Activated CD4-positive, alpha-beta memory T cell treated with anti-CD3 and anti-CD28 coated beads, Interleukin-2, amount 10 ng/mL, durations not matched to agents 7 days and 5 days (primary cell): ENCODE data around the gene P2RY6. TPM values are rescaled to one million over a fixed set of nuclear protein-coding genes. Genes with fewer than 3 reads are reported as not detected.
A peak's percentile ranks its signal among the peaks of the same experiment; 100 is the strongest.

Source experiments
- CTCF ChIA-PET: fragments of 350-600 bp; sonication (Branson Sonifier 250); formaldehyde crosslinking; loops from one replicate; lab custom pipeline; 2021; ENCODE audit warnings: antibody characterized with exemption, inconsistent platforms; lab: Charles Lee
- POLR2A ChIA-PET: fragments of 350-600 bp; sonication (Branson Sonifier 250); formaldehyde crosslinking; loops from one replicate; lab custom pipeline; 2021; ENCODE audit warnings: antibody characterized with exemption; lab: Charles Lee
- DNase-seq: peaks from one replicate; pipeline ENCODE4 v3.0.0-alpha.2; 2020
- H3K27ac Mint-ChIP-seq: one replicate; pipeline ENCODE4 v1.8.0; 2021; ENCODE audit warnings: mild to moderate bottlenecking, mixed read lengths
- H3K27me3 Mint-ChIP-seq: one replicate; pipeline ENCODE4 v1.8.0; 2021; ENCODE audit warnings: mixed read lengths
- H3K36me3 Mint-ChIP-seq: one replicate; pipeline ENCODE4 v1.8.0; 2021; ENCODE audit warnings: low read depth, mixed read lengths
- H3K4me1 Mint-ChIP-seq: one replicate; pipeline ENCODE4 v1.8.0; 2021; ENCODE audit warnings: mixed read lengths
- H3K4me3 Mint-ChIP-seq: one replicate; pipeline ENCODE4 v1.8.0; 2021; ENCODE audit warnings: mild to moderate bottlenecking, mixed read lengths
- H3K9me3 Mint-ChIP-seq: one replicate; pipeline ENCODE4 v1.8.0; 2021; ENCODE audit warnings: mixed read lengths
- total RNA-seq, 2 experiments: library from RNA; stranded (reverse); gene quantifications; one replicate each; pipeline ENCODE4 v1.2.3, GENCODE V29; 2021

The P2RY6 gene
- total RNA-seq, 2 experiments from 2014 or later, result not detected

- Mint-ChIP-seq H3K27me3 (peaks cover 15% of the 10 kb centered on the region), H3K36me3 (no peaks in the 10 kb centered on the region), H3K4me3 (no peak overlapping the region), H3K9me3 (no peaks in the 10 kb centered on the region), H3K4me1 (peaks cover 9% of the 10 kb centered on the region), H3K27ac (no peak overlapping the region)
- no peak for DNase-seq
- ChIA-PET POLR2A (no interaction called here), CTCF (interaction anchor here (0.6 to 2.5 kb wide), 4 partner anchors 19 to 464 kb away, joined by 3 to 7 read pairs (median 4); no protein-coding TSS in a partner anchor)
These were observed 41.5 kb downstream of the P2RY6 start for GRCh38 chr11:73313652-73314051.

- no peak for DNase-seq
- Mint-ChIP-seq H3K4me1 (peaks cover 9% of the 10 kb centered on the region), H3K27me3 (peaks cover 15% of the 10 kb centered on the region), H3K9me3 (no peaks in the 10 kb centered on the region), H3K27ac (no peak overlapping the region), H3K4me3 (no peak overlapping the region), H3K36me3 (no peaks in the 10 kb centered on the region)
- ChIA-PET POLR2A (no interaction called here), CTCF (interaction anchor here (0.8 to 2.5 kb wide), 4 partner anchors 17 to 36 kb away, joined by 3 to 7 read pairs (median 4); no protein-coding TSS in a partner anchor)
These were observed 42.2 kb downstream of the P2RY6 start for GRCh38 chr11:73314117-73314961.

GRCh38 chr11:73315293-73316020, 43.3 kb downstream of the P2RY6 start:
- CTCF ChIA-PET, result interaction anchor here (0.8 to 2.5 kb wide), 3 partner anchors 9 to 35 kb away, joined by 3 to 7 read pairs (median 3); no protein-coding TSS in a partner anchor
- POLR2A ChIA-PET, result no interaction called here
- peaks cover 5% of the 10 kb centered on the region for H3K27me3 Mint-ChIP-seq

GRCh38 chr11:73316422-73316821, 44.3 kb downstream of the P2RY6 start:
- Mint-ChIP-seq H3K36me3 (no peaks in the 10 kb centered on the region), H3K27ac (no peak overlapping the region), H3K9me3 (no peaks in the 10 kb centered on the region), H3K4me3 (no peak overlapping the region), H3K27me3 (peaks cover 4% of the 10 kb centered on the region), H3K4me1 (peaks cover 9% of the 10 kb centered on the region)
- CTCF ChIA-PET, result interaction anchor here (1.1 kb wide), 1 partner anchor 10 kb away, joined by 3 read pairs; no protein-coding TSS in a partner anchor
- no peak for DNase-seq
- POLR2A ChIA-PET, result no interaction called here

More at GRCh38 chr11:73315293-73316020, 43.3 kb downstream of the P2RY6 start:
- peaks cover 9% of the 10 kb centered on the region for H3K4me1 Mint-ChIP-seq
- H3K36me3 Mint-ChIP-seq, result no peaks in the 10 kb centered on the region
- H3K9me3 Mint-ChIP-seq, result no peaks in the 10 kb centered on the region
- H3K27ac Mint-ChIP-seq, result no peak overlapping the region
- no peak overlapping the region for H3K4me3 Mint-ChIP-seq
- DNase-seq, result no peak

GRCh38 chr11:73317373-73317772, 45.2 kb downstream of the P2RY6 start:
- POLR2A ChIA-PET, result interaction anchor here (0.9 kb wide), 1 partner anchor 10 kb away, joined by 3 read pairs; no protein-coding TSS in a partner anchor
- Mint-ChIP-seq H3K27me3 (peaks cover 3% of the 10 kb centered on the region), H3K9me3 (no peaks in the 10 kb centered on the region)

GRCh38 chr11:73317803-73318202, 45.7 kb downstream of the P2RY6 start:
- DNase-seq, result no peak
- ChIA-PET CTCF (no interaction called here), POLR2A (interaction anchor here (0.9 kb wide), 1 partner anchor 11 kb away, joined by 3 read pairs; no protein-coding TSS in a partner anchor)
- Mint-ChIP-seq H3K27ac (no peak overlapping the region), H3K9me3 (no peaks in the 10 kb centered on the region), H3K4me1 (peaks cover 9% of the 10 kb centered on the region), H3K27me3 (peaks cover 3% of the 10 kb centered on the region), H3K4me3 (no peak overlapping the region), H3K36me3 (no peaks in the 10 kb centered on the region)

More at GRCh38 chr11:73317373-73317772, 45.2 kb downstream of the P2RY6 start:
- H3K4me3 Mint-ChIP-seq, result no peak overlapping the region
- H3K4me1 Mint-ChIP-seq, result peaks cover 9% of the 10 kb centered on the region
- H3K27ac Mint-ChIP-seq, result no peak overlapping the region
- CTCF ChIA-PET, result no interaction called here
- no peak for DNase-seq
- H3K36me3 Mint-ChIP-seq, result no peaks in the 10 kb centered on the region

- no peak overlapping the region for H3K4me3 Mint-ChIP-seq
- CTCF ChIA-PET, result no interaction called here
- H3K4me1 Mint-ChIP-seq, result peaks cover 7% of the 10 kb centered on the region
- H3K36me3 Mint-ChIP-seq, result no peaks in the 10 kb centered on the region
- H3K27ac Mint-ChIP-seq, result no peak overlapping the region
- H3K27me3 Mint-ChIP-seq, result peaks cover 3% of the 10 kb centered on the region
- POLR2A ChIA-PET, result no interaction called here
- DNase-seq, result no peak
- H3K9me3 Mint-ChIP-seq, result no peaks in the 10 kb centered on the region
These were observed 46.4 kb downstream of the P2RY6 start for GRCh38 chr11:73318501-73319011.

GRCh38 chr11:73320763-73321603, 48.8 kb downstream of the P2RY6 start:
- peaks cover 3% of the 10 kb centered on the region for H3K27me3 Mint-ChIP-seq
- H3K4me1 Mint-ChIP-seq, result no peaks in the 10 kb centered on the region
- H3K36me3 Mint-ChIP-seq, result no peaks in the 10 kb centered on the region
- POLR2A ChIA-PET, result interaction anchor here (0.6 kb wide), 1 partner anchor 949 kb away, joined by 3 read pairs; no protein-coding TSS in a partner anchor
- DNase-seq, result no peak
- H3K9me3 Mint-ChIP-seq, result no peaks in the 10 kb centered on the region
- H3K4me3 Mint-ChIP-seq, result no peak overlapping the region
- no peak overlapping the region for H3K27ac Mint-ChIP-seq
- CTCF ChIA-PET, result interaction anchor here (3.0 kb wide), 1 partner anchor 14 kb away, joined by 9 read pairs; no protein-coding TSS in a partner anchor

- peak overlapping the region; percentile 40 for H3K27ac Mint-ChIP-seq
- H3K4me3 Mint-ChIP-seq, result no peak overlapping the region
- ChIA-PET POLR2A (no interaction called here), CTCF (interaction anchor here (3.0 kb wide), 1 partner anchor 13 kb away, joined by 9 read pairs; no protein-coding TSS in a partner anchor)
- H3K4me1 Mint-ChIP-seq, result no peaks in the 10 kb centered on the region
- H3K27me3 Mint-ChIP-seq, result no peaks in the 10 kb centered on the region
- H3K9me3 Mint-ChIP-seq, result no peaks in the 10 kb centered on the region
- no peak for DNase-seq
- no peaks in the 10 kb centered on the region for H3K36me3 Mint-ChIP-seq
These were observed 49.7 kb downstream of the P2RY6 start for GRCh38 chr11:73321604-73322381.

- H3K36me3 Mint-ChIP-seq, result no peaks in the 10 kb centered on the region
- CTCF ChIA-PET, result interaction anchor here (3.0 kb wide), 1 partner anchor 12 kb away, joined by 9 read pairs; no protein-coding TSS in a partner anchor
These were observed 50.5 kb downstream of the P2RY6 start for GRCh38 chr11:73322382-73323306.

GRCh38 chr11:73323464-73323863, 51.3 kb downstream of the P2RY6 start:
- Mint-ChIP-seq H3K36me3 (no peaks in the 10 kb centered on the region), H3K27ac (no peak overlapping the region), H3K27me3 (no peaks in the 10 kb centered on the region), H3K9me3 (no peaks in the 10 kb centered on the region), H3K4me3 (no peak overlapping the region), H3K4me1 (no peaks in the 10 kb centered on the region)
- ChIA-PET CTCF (interaction anchor here (3.0 kb wide), 1 partner anchor 11 kb away, joined by 9 read pairs; no protein-coding TSS in a partner anchor), POLR2A (no interaction called here)
- no peak for DNase-seq

More at GRCh38 chr11:73322382-73323306, 50.5 kb downstream of the P2RY6 start:
- Mint-ChIP-seq H3K27me3 (no peaks in the 10 kb centered on the region), H3K4me1 (no peaks in the 10 kb centered on the region), H3K9me3 (no peaks in the 10 kb centered on the region), H3K4me3 (no peak overlapping the region), H3K27ac (no peak overlapping the region)
- POLR2A ChIA-PET, result no interaction called here
- no peak for DNase-seq
